Measurements from ENCODE around the gene COX7B2. TPM values are rescaled to one million over a fixed set of nuclear protein-coding genes. Genes with fewer than 3 reads are reported as not detected.

COX7B2 gene
- total and polyA plus RNA-seq, 4 donors, result not detected

DNA sequence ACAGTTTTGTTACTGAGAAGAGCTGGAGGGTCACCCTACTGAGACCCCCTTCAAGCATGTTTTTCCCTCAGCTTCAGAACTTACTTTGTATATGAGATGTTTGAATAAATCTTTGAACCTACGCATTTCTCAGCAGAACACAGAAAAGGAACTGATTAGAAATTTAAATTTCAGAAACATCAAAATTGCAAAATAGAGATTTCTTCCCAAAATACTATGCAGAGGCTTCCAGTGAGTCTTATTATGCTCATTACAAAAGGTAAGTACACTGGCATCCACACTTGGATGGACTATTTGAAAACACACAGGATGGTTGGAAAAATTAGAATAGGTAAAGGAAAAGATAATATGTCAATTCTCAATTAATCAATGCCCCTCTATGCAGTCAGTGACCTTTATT, 91.2 kb downstream of the COX7B2 start:
- WGBS, 2 donors, result 86 to 92% methylated on average over 1 of the region's 1 CpG
- ATAC-seq (ENCODE audit: insufficient read depth, low FRiP score), result no peak

DNA sequence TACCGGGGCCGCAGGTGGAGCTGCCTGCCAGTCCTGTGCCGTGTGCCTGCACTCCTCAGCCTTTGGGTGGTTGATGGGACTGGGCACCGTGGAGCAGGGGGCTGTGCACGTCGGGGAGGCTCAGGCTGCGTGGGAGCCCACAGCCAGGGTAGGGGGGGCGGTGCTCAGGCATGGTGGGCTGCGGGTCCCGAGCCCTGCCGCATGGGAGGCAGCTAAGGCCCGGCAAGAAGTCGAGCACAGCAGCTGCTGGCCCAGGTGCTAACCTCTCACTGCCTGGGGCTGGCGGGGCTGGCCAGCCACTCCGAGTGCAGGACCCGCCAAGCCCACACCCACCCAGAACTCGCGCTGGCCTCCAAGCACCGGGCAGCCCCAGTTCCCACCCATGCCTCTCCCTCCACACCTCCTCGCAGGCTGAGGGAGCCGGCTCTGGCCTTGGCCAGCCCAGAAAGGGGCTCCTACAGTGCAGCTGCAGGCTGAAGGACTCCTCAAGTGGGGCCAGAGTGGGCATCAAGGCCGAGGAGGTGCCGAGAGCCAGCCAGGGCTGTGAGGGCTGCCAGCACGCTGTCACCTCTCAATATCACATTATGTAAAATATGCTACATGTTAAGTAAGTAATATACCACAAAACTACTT, 104.1 kb downstream of the COX7B2 start:
- TF ChIP-seq, protein P1, sequence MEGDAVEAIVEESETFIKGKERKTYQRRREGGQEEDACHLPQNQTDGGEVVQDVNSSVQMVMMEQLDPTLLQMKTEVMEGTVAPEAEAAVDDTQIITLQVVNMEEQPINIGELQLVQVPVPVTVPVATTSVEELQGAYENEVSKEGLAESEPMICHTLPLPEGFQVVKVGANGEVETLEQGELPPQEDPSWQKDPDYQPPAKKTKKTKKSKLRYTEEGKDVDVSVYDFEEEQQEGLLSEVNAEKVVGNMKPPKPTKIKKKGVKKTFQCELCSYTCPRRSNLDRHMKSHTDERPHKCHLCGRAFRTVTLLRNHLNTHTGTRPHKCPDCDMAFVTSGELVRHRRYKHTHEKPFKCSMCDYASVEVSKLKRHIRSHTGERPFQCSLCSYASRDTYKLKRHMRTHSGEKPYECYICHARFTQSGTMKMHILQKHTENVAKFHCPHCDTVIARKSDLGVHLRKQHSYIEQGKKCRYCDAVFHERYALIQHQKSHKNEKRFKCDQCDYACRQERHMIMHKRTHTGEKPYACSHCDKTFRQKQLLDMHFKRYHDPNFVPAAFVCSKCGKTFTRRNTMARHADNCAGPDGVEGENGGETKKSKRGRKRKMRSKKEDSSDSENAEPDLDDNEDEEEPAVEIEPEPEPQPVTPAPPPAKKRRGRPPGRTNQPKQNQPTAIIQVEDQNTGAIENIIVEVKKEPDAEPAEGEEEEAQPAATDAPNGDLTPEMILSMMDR (IDR thresholded peaks at IDR 0.05; ENCODE audit: control extremely low read depth, extremely low read depth), result no peak

More for the DNA sequence above, 91.2 kb downstream of the COX7B2 start:
- H3K36me3 ChIP-seq (ENCODE audit: control insufficient read depth in 4 of 4, insufficient read depth in 4 of 4, low read length in 4 of 4), result no peaks in the 10 kb centered on the region
- H3K27me3 ChIP-seq (ENCODE audit: control insufficient read depth in 3 of 3, insufficient read depth in 3 of 3, low read length in 2 of 3), result no peaks in the 10 kb centered on the region
- H3K27ac ChIP-seq (ENCODE audit: low read depth in 1 of 2, low read length in 1 of 2), result no peak overlapping the region
- H3K9ac ChIP-seq (ENCODE audit: insufficient read depth in 1 of 2, low read length in 2 of 2), result no peak overlapping the region
- TF ChIP-seq, protein P1 (IDR thresholded peaks at IDR 0.05; ENCODE audit: control extremely low read depth, extremely low read depth), result no peak
- H3K4me1 ChIP-seq (ENCODE audit: control insufficient read depth in 5 of 5, insufficient read depth in 5 of 5, low read length in 5 of 5), result no peaks in the 10 kb centered on the region
- no peak overlapping the region for H3K4me3 ChIP-seq
- no peaks in the 10 kb centered on the region for H3K9me3 ChIP-seq (ENCODE audit: control insufficient read depth in 4 of 4, insufficient read depth in 3 of 4, low read length in 3 of 4)
- DNase-seq, result no peak

DNA sequence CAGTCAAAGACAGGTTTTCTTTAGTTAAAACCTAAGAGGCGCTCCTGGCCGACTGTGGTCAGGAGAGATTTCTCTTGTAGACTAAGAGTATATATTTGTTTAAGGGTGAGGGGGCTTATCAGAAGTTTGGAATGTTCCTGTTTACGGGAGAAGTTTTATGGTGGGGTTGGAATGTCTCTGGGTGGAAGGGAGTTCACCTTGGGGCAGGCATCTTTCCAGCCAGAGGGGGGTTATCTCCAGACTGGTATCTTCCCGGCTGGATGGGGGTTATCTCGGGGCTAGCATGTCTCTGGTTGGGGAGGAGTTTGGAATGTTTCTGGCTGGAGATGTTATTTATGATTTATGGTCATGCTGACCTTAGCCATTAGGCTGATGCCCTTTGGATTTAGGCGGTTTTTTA, 116.0 kb downstream of the COX7B2 start:
- H3K9me3 ChIP-seq (ENCODE audit: control insufficient read depth in 4 of 4, insufficient read depth in 3 of 4, low read length in 3 of 4), result no peaks in the 10 kb centered on the region
- no peak overlapping the region for H3K27ac ChIP-seq (ENCODE audit: low read depth in 1 of 2, low read length in 1 of 2)
- H3K4me3 ChIP-seq, result no peak overlapping the region
- ATAC-seq (ENCODE audit: insufficient read depth, low FRiP score), result no peak
- WGBS, 2 donors, result 49 to 73% methylated on average over 6 of the region's 6 CpGs
- no peak for DNase-seq
- H3K4me1 ChIP-seq (ENCODE audit: control insufficient read depth in 5 of 5, insufficient read depth in 5 of 5, low read length in 5 of 5), result no peaks in the 10 kb centered on the region
- TF ChIP-seq, protein P1 (IDR thresholded peaks at IDR 0.05; ENCODE audit: control extremely low read depth, extremely low read depth), result no peak
- H3K9ac ChIP-seq (ENCODE audit: insufficient read depth in 1 of 2, low read length in 2 of 2), result no peak overlapping the region
- H3K27me3 ChIP-seq (ENCODE audit: control insufficient read depth in 3 of 3, insufficient read depth in 3 of 3, low read length in 2 of 3), result no peaks in the 10 kb centered on the region
- no peaks in the 10 kb centered on the region for H3K36me3 ChIP-seq (ENCODE audit: control insufficient read depth in 4 of 4, insufficient read depth in 4 of 4, low read length in 4 of 4)

More for the DNA sequence above, 104.1 kb downstream of the COX7B2 start:
- no peak overlapping the region for H3K9ac ChIP-seq (ENCODE audit: insufficient read depth in 1 of 2, low read length in 2 of 2)
- 92 to 93% methylated on average over 24 of the region's 24 CpGs for WGBS, 2 donors
- H3K36me3 ChIP-seq (ENCODE audit: control insufficient read depth in 4 of 4, insufficient read depth in 4 of 4, low read length in 4 of 4), result no peaks in the 10 kb centered on the region
- DNase-seq, result no peak
- H3K4me1 ChIP-seq (ENCODE audit: control insufficient read depth in 5 of 5, insufficient read depth in 5 of 5, low read length in 5 of 5), result no peaks in the 10 kb centered on the region
- no peak overlapping the region for H3K27ac ChIP-seq (ENCODE audit: low read depth in 1 of 2, low read length in 1 of 2)
- H3K4me3 ChIP-seq, result no peak overlapping the region
- no peak for ATAC-seq (ENCODE audit: insufficient read depth, low FRiP score)
- H3K27me3 ChIP-seq (ENCODE audit: control insufficient read depth in 3 of 3, insufficient read depth in 3 of 3, low read length in 2 of 3), result no peaks in the 10 kb centered on the region
- H3K9me3 ChIP-seq (ENCODE audit: control insufficient read depth in 4 of 4, insufficient read depth in 3 of 4, low read length in 3 of 4), result no peaks in the 10 kb centered on the region
